HUES48 (cell line): ENCODE data around the gene FAHD1.

Experiments
- H3K27ac ChIP-seq: one replicate; pipeline ENCODE4 v1.7.0; 2013; ENCODE audit warnings: low read depth, low read length, inconsistent platforms
- H3K27me3 ChIP-seq: 2 replicates; pipeline ENCODE4 v1.6.1; 2013; ENCODE audit warnings: mild to moderate bottlenecking, low read length; ENCODE audit not compliant: control insufficient read depth, insufficient read depth
- H3K36me3 ChIP-seq: 2 replicates; pipeline ENCODE4 v1.6.1; 2013; ENCODE audit warnings: low read length; ENCODE audit not compliant: control insufficient read depth, insufficient read depth
- H3K4me1 ChIP-seq: 2 replicates; pipeline ENCODE4 v1.6.1; 2013; ENCODE audit warnings: mild to moderate bottlenecking, low read length; ENCODE audit not compliant: control insufficient read depth, insufficient read depth
- H3K4me3 ChIP-seq: 2 replicates; pipeline ENCODE4 v1.5.1; 2013; ENCODE audit warnings: mild to moderate bottlenecking, low read depth, low read length
- H3K9ac ChIP-seq: 2 replicates; pipeline ENCODE4 v1.6.1; 2013; ENCODE audit warnings: mild to moderate bottlenecking, low read depth, low read length, moderate library complexity
- H3K9me3 ChIP-seq: 2 replicates; pipeline ENCODE4 v1.6.1; 2013; ENCODE audit warnings: low read length; ENCODE audit not compliant: control insufficient read depth, insufficient read depth

Gene FAHD1

GRCh38 chr16:1876468-1876867 lies 49.5 kb downstream of the FAHD1 start:
- Histone ChIP-seq H3K36me3 (no peaks in the 10 kb centered on the region), H3K27me3 (peaks cover 15% of the 10 kb centered on the region), H3K9me3 (no peaks in the 10 kb centered on the region), H3K27ac (no peak overlapping the region), H3K4me1 (no peaks in the 10 kb centered on the region), H3K9ac (no peak overlapping the region), H3K4me3 (no peak overlapping the region)

- Histone ChIP-seq H3K9ac (no peak overlapping the region), H3K4me1 (no peaks in the 10 kb centered on the region), H3K27me3 (peaks cover 11% of the 10 kb centered on the region), H3K36me3 (no peaks in the 10 kb centered on the region), H3K9me3 (no peaks in the 10 kb centered on the region), H3K4me3 (no peak overlapping the region), H3K27ac (no peak overlapping the region)
Observed at GRCh38 chr16:1877089-1877488, 50.1 kb downstream of the FAHD1 start.

- H3K36me3 ChIP-seq: no peaks in the 10 kb centered on the region
- no peak overlapping the region for H3K9ac ChIP-seq
- H3K27ac ChIP-seq: no peak overlapping the region
- H3K4me3 ChIP-seq: no peak overlapping the region
- H3K27me3 ChIP-seq: peaks cover 5% of the 10 kb centered on the region; the same call in 1 of the 2 replicates
- H3K4me1 ChIP-seq: no peaks in the 10 kb centered on the region
- no peaks in the 10 kb centered on the region for H3K9me3 ChIP-seq
Observed at GRCh38 chr16:1877804-1878203, 50.8 kb downstream of the FAHD1 start.

GRCh38 chr16:1878256-1878655 lies 51.2 kb downstream of the FAHD1 start:
- no peaks in the 10 kb centered on the region for H3K9me3 ChIP-seq
- peaks cover 4% of the 10 kb centered on the region; the same call in 1 of the 2 replicates for H3K27me3 ChIP-seq
- H3K36me3 ChIP-seq: no peaks in the 10 kb centered on the region
- H3K9ac ChIP-seq: no peak overlapping the region
- H3K4me1 ChIP-seq: no peaks in the 10 kb centered on the region
- no peak overlapping the region for H3K4me3 ChIP-seq
- no peak overlapping the region for H3K27ac ChIP-seq
